Measurements from ENCODE around the gene GOLGA3.
A peak's percentile ranks its signal among the peaks of the same experiment; 100 is the strongest.
"Not testable (repeated sequence)": the region's sequence is repeated elsewhere in the genome, so short reads cannot be mapped to it uniquely, and the experiment has no call there.

GOLGA3 gene

GRCh38 chr12:132753670-132754069 lies 75.0 kb downstream of the GOLGA3 start:
- DNase-seq (ENCODE audit: low spot score) = not testable (repeated sequence)

- no peak for DNase-seq (ENCODE audit: low spot score)
These were observed 80.3 kb downstream of the GOLGA3 start for GRCh38 chr12:132748319-132748718.

- no peak for DNase-seq (ENCODE audit: low spot score)
These were observed 80.8 kb downstream of the GOLGA3 start for GRCh38 chr12:132747896-132748295.

GRCh38 chr12:132747395-132747794 lies 81.3 kb downstream of the GOLGA3 start:
- DNase-seq (ENCODE audit: low spot score) = no peak

GRCh38 chr12:132746613-132747012 lies 82.1 kb downstream of the GOLGA3 start:
- DNase-seq (ENCODE audit: low spot score) = no peak

- DNase-seq (ENCODE audit: low spot score) = no peak
These were observed 84.8 kb downstream of the GOLGA3 start for GRCh38 chr12:132743831-132744230.

- no peak for DNase-seq (ENCODE audit: low spot score)
These were observed 87.0 kb downstream of the GOLGA3 start for GRCh38 chr12:132741620-132742019.

- DNase-seq (ENCODE audit: low spot score) = no peak
These were observed 88.0 kb downstream of the GOLGA3 start for GRCh38 chr12:132740652-132741051.

GRCh38 chr12:132740313-132740646 lies 88.4 kb downstream of the GOLGA3 start:
- DNase-seq (ENCODE audit: low spot score) = no peak

- no peak for DNase-seq (ENCODE audit: low spot score)
These were observed 88.9 kb downstream of the GOLGA3 start for GRCh38 chr12:132739600-132740312.

GRCh38 chr12:132736913-132737312 lies 91.8 kb downstream of the GOLGA3 start:
- DNase-seq (ENCODE audit: low spot score) = no peak

- DNase-seq (ENCODE audit: low spot score) = no peak
These were observed 92.3 kb downstream of the GOLGA3 start for GRCh38 chr12:132736378-132736777.

- no peak for DNase-seq (ENCODE audit: low spot score)
These were observed 93.2 kb downstream of the GOLGA3 start for GRCh38 chr12:132735496-132735895.

GRCh38 chr12:132734206-132734605 lies 94.5 kb downstream of the GOLGA3 start:
- DNase-seq (ENCODE audit: low spot score) = no peak

- DNase-seq (ENCODE audit: low spot score) = no peak
These were observed 97.1 kb downstream of the GOLGA3 start for GRCh38 chr12:132731574-132731973.

GRCh38 chr12:132730353-132730752 lies 98.3 kb downstream of the GOLGA3 start:
- no peak for DNase-seq (ENCODE audit: low spot score)

GRCh38 chr12:132729541-132730320 lies 98.9 kb downstream of the GOLGA3 start:
- peak; percentile 51 for DNase-seq (ENCODE audit: low spot score)

GRCh38 chr12:132728502-132728901 lies 100.2 kb downstream of the GOLGA3 start:
- DNase-seq (ENCODE audit: low spot score) = no peak

- no peak for DNase-seq (ENCODE audit: low spot score)
These were observed 101.4 kb downstream of the GOLGA3 start for GRCh38 chr12:132727091-132727794.

GRCh38 chr12:132726386-132726785 lies 102.3 kb downstream of the GOLGA3 start:
- DNase-seq (ENCODE audit: low spot score) = no peak

- DNase-seq (ENCODE audit: low spot score) = no peak
These were observed 104.0 kb downstream of the GOLGA3 start for GRCh38 chr12:132724506-132725241.

GRCh38 chr12:132723764-132724140 lies 104.9 kb downstream of the GOLGA3 start:
- DNase-seq (ENCODE audit: low spot score) = no peak

Data from cerebellar cortex (tissue), 1 donor.